ENCODE results near the gene PABPN1. TPM values are rescaled to one million over a fixed set of nuclear protein-coding genes. Genes with fewer than 3 reads are reported as not detected.

PABPN1 gene
- total RNA-seq, 3 donors from 2014 or later: 45.9 to 87.2 (median 74.1) TPM

DNA sequence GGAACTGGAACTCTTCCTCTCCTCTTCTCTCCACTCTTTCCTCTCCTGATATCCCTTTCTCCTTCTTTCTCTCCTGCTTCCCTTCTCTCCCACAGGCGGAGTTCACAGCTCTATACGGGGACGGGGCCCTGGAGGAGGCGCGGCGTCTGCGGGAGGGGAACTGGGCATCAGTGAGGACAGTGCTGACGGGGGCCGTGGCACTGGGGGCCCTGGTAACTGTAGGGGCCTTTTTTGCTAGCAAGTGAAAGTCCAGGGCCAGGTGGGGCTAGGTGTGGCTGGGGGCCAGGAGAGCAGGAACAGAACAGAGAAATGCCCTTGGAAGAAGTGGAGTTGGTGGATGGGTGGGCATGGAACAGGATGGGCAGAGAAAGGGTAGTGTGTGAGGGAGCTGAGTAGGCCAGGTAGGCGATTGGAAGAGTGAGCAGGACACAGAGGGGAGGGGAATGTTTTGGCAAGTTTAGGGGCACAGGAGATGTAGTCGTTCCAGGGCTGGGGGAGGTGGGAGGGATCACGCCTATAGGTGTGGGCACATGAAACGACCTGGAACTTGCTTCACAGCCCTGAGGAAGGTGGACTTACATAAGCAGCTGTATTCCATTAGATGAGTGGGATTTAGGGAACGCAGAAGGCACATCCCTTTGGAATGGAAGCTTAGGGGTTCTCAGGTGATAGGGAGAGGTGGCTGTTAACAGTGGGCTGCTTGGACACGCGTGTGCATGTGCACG is 12.4 kb upstream of the PABPN1 start:
- peak overlapping the region; percentile 25 to 93 for H3K27ac ChIP-seq
- TF ChIP-seq CTCF (IDR thresholded peaks at IDR 0.05): no peak
- TF ChIP-seq POLR2A (IDR thresholded peaks at IDR 0.05): no peak
- TF ChIP-seq POLR2AphosphoS5 (IDR thresholded peaks at IDR 0.05): no peak
- intact Hi-C loops (cut with DNase I; ENCODE audit: low total_unique reads): loop anchor here (10.0 kb wide), 1 partner anchor 246 kb away; the partner anchor contains the start of genes THTPA and ZFHX2
- DNase-seq (ENCODE audit: low spot score in 2 of 2): peak in 1 of 2 donors; percentile 10
- H3K27me3 ChIP-seq: no peaks in the 10 kb centered on the region
- H3K4me1 ChIP-seq: peaks cover 6 to 38% of the 10 kb centered on the region in 2 donors
- H3K9me3 ChIP-seq: no peaks in the 10 kb centered on the region
- no peaks in the 10 kb centered on the region for H3K36me3 ChIP-seq
- peak overlapping the region in 1 of 3 donors; percentile 81 for H3K4me3 ChIP-seq

GRCh38 chr14:23310546-23310945 is 10.7 kb upstream of the PABPN1 start:
- H3K27me3 ChIP-seq: no peaks in the 10 kb centered on the region
- no peak overlapping the region for H3K4me3 ChIP-seq
- intact Hi-C loops (cut with DNase I; ENCODE audit: low total_unique reads): no loop called here
- DNase-seq (ENCODE audit: low spot score in 2 of 2): peak in 1 of 2 donors; percentile 7
- no peaks in the 10 kb centered on the region for H3K36me3 ChIP-seq
- peaks cover 6 to 37% of the 10 kb centered on the region in 2 donors for H3K4me1 ChIP-seq
- no peak overlapping the region for H3K27ac ChIP-seq
- TF ChIP-seq POLR2A (IDR thresholded peaks at IDR 0.05): no peak
- no peak for TF ChIP-seq CTCF (IDR thresholded peaks at IDR 0.05)
- TF ChIP-seq POLR2AphosphoS5 (IDR thresholded peaks at IDR 0.05): no peak
- no peaks in the 10 kb centered on the region for H3K9me3 ChIP-seq

GRCh38 chr14:23316300-23316699 is 5.0 kb upstream of the PABPN1 start:
- no peak for DNase-seq (ENCODE audit: low spot score in 2 of 2)
- Histone ChIP-seq H3K9me3 (no peaks in the 10 kb centered on the region), H3K36me3 (no peaks in the 10 kb centered on the region), H3K4me3 (no peak overlapping the region), H3K4me1 (no peaks in the 10 kb centered on the region), H3K27me3 (no peaks in the 10 kb centered on the region), H3K27ac (no peak overlapping the region)
- intact Hi-C loops (cut with DNase I; ENCODE audit: low total_unique reads): no loop called here
- TF ChIP-seq POLR2A (IDR thresholded peaks at IDR 0.05) (no peak), CTCF (IDR thresholded peaks at IDR 0.05) (no peak), POLR2AphosphoS5 (IDR thresholded peaks at IDR 0.05) (no peak)

- Histone ChIP-seq H3K27me3 (no peaks in the 10 kb centered on the region), H3K4me3 (peak overlapping the region; percentile 36 to 92 (median 76)), H3K9me3 (no peaks in the 10 kb centered on the region), H3K27ac (peak overlapping the region; percentile 94 to 97), H3K4me1 (peaks cover 0 to 4% of the 10 kb centered on the region in 2 donors), H3K36me3 (no peaks in the 10 kb centered on the region)
- DNase-seq (ENCODE audit: low spot score in 2 of 2): no peak
- TF ChIP-seq CTCF (IDR thresholded peaks at IDR 0.05): no peak
- TF ChIP-seq POLR2A (IDR thresholded peaks at IDR 0.05): no peak
- no peak for TF ChIP-seq POLR2AphosphoS5 (IDR thresholded peaks at IDR 0.05)
- intact Hi-C loops (cut with DNase I; ENCODE audit: low total_unique reads): loop anchor here (5.0 to 10.0 kb wide), 2 partner anchors 155 to 333 kb away; no protein-coding TSS in a partner anchor
These were observed 1.3 kb upstream of the PABPN1 start for GRCh38 chr14:23319746-23320583.

All from breast epithelium (tissue), 4 donors.